Aorta (tissue), 5 donors: ENCODE results near the gene MRPL44. TPM values are rescaled to one million over a fixed set of nuclear protein-coding genes. Genes with fewer than 3 reads are reported as not detected.

ENCODE experiments used
- ATAC-seq: fragments of 200-7000 bp; cut with Tn5 transposase; one replicate; pipeline ENCODE4 v1.9.1; 2022; ENCODE audit warnings: moderate library complexity; ENCODE audit not compliant: low FRiP score
- DNase-seq, 2 donors: peaks; one replicate each; pipeline ENCODE4 v3.0.0-alpha.2; 2020
- H3K27ac ChIP-seq, 2 donors: one replicate each; pipeline ENCODE4 v1.5.1; 2013; ENCODE audit warnings: low read length in 2 of 2, mild to moderate bottlenecking in 2 of 2, moderate library complexity in 2 of 2, control low read depth in 1 of 2, inconsistent platforms in 1 of 2, low read depth in 1 of 2
- H3K27me3 ChIP-seq, 2 donors: one replicate each; pipeline ENCODE4 v1.6.1; 2013; ENCODE audit warnings: control low read depth in 1 of 2, low read length in 1 of 2, mild to moderate bottlenecking in 1 of 2, moderate library complexity in 1 of 2; ENCODE audit not compliant: insufficient read depth in 2 of 2, control insufficient read depth in 1 of 2
- H3K36me3 ChIP-seq, 2 donors: one replicate each; pipeline ENCODE4 v1.6.1; 2013; ENCODE audit warnings: control low read depth in 1 of 2, low read length in 1 of 2, mild to moderate bottlenecking in 1 of 2; ENCODE audit not compliant: insufficient read depth in 2 of 2, control insufficient read depth in 1 of 2
- H3K4me1 ChIP-seq, 2 donors: one replicate each; pipeline ENCODE4 v1.6.1; 2013; ENCODE audit warnings: low read length in 2 of 2, control low read depth in 1 of 2, mild to moderate bottlenecking in 1 of 2, moderate library complexity in 1 of 2; ENCODE audit not compliant: insufficient read depth in 2 of 2, control insufficient read depth in 1 of 2
- H3K4me3 ChIP-seq, 2 donors: one replicate each; pipeline ENCODE4 v1.5.1; 2013; ENCODE audit warnings: low read length in 2 of 2, control low read depth in 1 of 2, mild to moderate bottlenecking in 1 of 2
- H3K9me3 ChIP-seq: one replicate; pipeline ENCODE4 v1.6.1; 2013; ENCODE audit warnings: mild to moderate bottlenecking, low read length; ENCODE audit not compliant: control insufficient read depth
- WGBS, 2 donors: extraction: QIAGEN DNeasy Blood & Tissue Kit; methylation state at CpG; one replicate each; pipeline ENCODE4 v1.1.7; 2013; 5-methylcytosine and 5-hydroxymethylcytosine counted together
- intact Hi-C, 2 donors: fragments of 100-400 bp; cut with DNase I; formaldehyde crosslinking; loops; one replicate each; pipeline versions ENCODE4 v1.14.2 to v1.15.0; 2022
- polyA plus RNA-seq, 2 donors: library from polyadenylated mRNA; stranded (reverse); fragments of 200-250 nt; gene quantifications; one replicate each; pipeline ENCODE4 v1.2.3, GENCODE V29; 2013
- total RNA-seq, 2 donors: library from RNA; stranded (reverse); fragmentation: NEBNext Ultra II Directional; extraction: Animal tissue kit (Norgen Biotek cat#: 25700); gene quantifications; one replicate each; pipeline ENCODE4 v1.2.1, GENCODE V29; 2021
- donor health status: healthy with polysubstance abuse.
- donor health status: Bipolar disorder and iron deficiency.
- donor health status: DM: no; HTN: no; CAD: no.
- donor health status: DM: no; HTN: no; CAD: no.
- donor health status: DM: yes; HTN: yes; CAD: no.

The MRPL44 gene
- total and polyA plus RNA-seq, 4 donors = 11.6 to 14.4 (median 13.6) TPM

- Histone ChIP-seq H3K9me3 (no peaks in the 10 kb centered on the region), H3K4me3 (no peak overlapping the region), H3K27me3 (no peaks in the 10 kb centered on the region), H3K27ac (no peak overlapping the region), H3K4me1 (no peaks in the 10 kb centered on the region), H3K36me3 (no peaks in the 10 kb centered on the region)
- no peak for ATAC-seq
- DNase-seq = no peak
- intact Hi-C loops = no loop called here
- WGBS, 2 donors = 89 to 90% methylated on average over 6 of the region's 6 CpGs
Observed at GRCh38 chr2:223952280-223952968, 4.8 kb upstream of the MRPL44 start.

GRCh38 chr2:223954401-223954800 lies 2.9 kb upstream of the MRPL44 start:
- Histone ChIP-seq H3K36me3 (no peaks in the 10 kb centered on the region), H3K9me3 (no peaks in the 10 kb centered on the region), H3K27me3 (no peaks in the 10 kb centered on the region), H3K27ac (no peak overlapping the region), H3K4me1 (no peaks in the 10 kb centered on the region), H3K4me3 (no peak overlapping the region)
- ATAC-seq = no peak
- 92 to 93% methylated on average over 3 of the region's 3 CpGs for WGBS, 2 donors
- DNase-seq = no peak
- intact Hi-C loops = no loop called here

GRCh38 chr2:223956300-223956699 lies 963 bp upstream of the MRPL44 start:
- 57 to 68% methylated on average over 4 of the region's 4 CpGs for WGBS, 2 donors
- ATAC-seq = no peak

GRCh38 chr2:223959688-223960087 lies 2.4 kb downstream of the MRPL44 start:
- Histone ChIP-seq H3K4me1 (peaks cover 2 to 12% of the 10 kb centered on the region in 2 donors), H3K27ac (no peak overlapping the region), H3K4me3 (no peak overlapping the region), H3K9me3 (no peaks in the 10 kb centered on the region), H3K36me3 (no peaks in the 10 kb centered on the region), H3K27me3 (no peaks in the 10 kb centered on the region)
- intact Hi-C loops = no loop called here
- WGBS, 2 donors = 22 to 23% methylated on average over 5 of the region's 5 CpGs
- DNase-seq = peak in 1 of 2 donors; percentile 56
- no peak for ATAC-seq

More at GRCh38 chr2:223956300-223956699, 963 bp upstream of the MRPL44 start:
- H3K27ac ChIP-seq = peak overlapping the region; percentile 88 to 96
- DNase-seq = no peak
- H3K27me3 ChIP-seq = no peaks in the 10 kb centered on the region
- intact Hi-C loops = no loop called here
- no peak overlapping the region for H3K4me3 ChIP-seq
- no peaks in the 10 kb centered on the region for H3K9me3 ChIP-seq
- no peaks in the 10 kb centered on the region for H3K36me3 ChIP-seq
- H3K4me1 ChIP-seq = peaks cover 2 to 11% of the 10 kb centered on the region in 2 donors

GRCh38 chr2:223967981-223968380 lies 10.7 kb downstream of the MRPL44 start:
- no peak for DNase-seq
- Histone ChIP-seq H3K27ac (no peak overlapping the region), H3K36me3 (peaks cover 0 to 4% of the 10 kb centered on the region in 2 donors), H3K4me1 (no peaks in the 10 kb centered on the region), H3K9me3 (no peaks in the 10 kb centered on the region), H3K4me3 (no peak overlapping the region), H3K27me3 (no peaks in the 10 kb centered on the region)
- WGBS, 2 donors = 76% methylated on average over 2 of the region's 2 CpGs
- ATAC-seq = no peak
- intact Hi-C loops = no loop called here

- no peak for ATAC-seq
- H3K4me3 ChIP-seq = no peak overlapping the region
- 26 to 58% methylated on average over 2 to 3 of the region's 3 CpGs for WGBS, 2 donors
- intact Hi-C loops = no loop called here
- no peak overlapping the region for H3K27ac ChIP-seq
- peaks cover 0 to 4% of the 10 kb centered on the region in 2 donors for H3K36me3 ChIP-seq
- DNase-seq = no peak
- H3K9me3 ChIP-seq = no peaks in the 10 kb centered on the region
- H3K27me3 ChIP-seq = no peaks in the 10 kb centered on the region
- no peaks in the 10 kb centered on the region for H3K4me1 ChIP-seq
Observed at GRCh38 chr2:223969315-223969714, 12.1 kb downstream of the MRPL44 start.

GRCh38 chr2:223969856-223970255 lies 12.6 kb downstream of the MRPL44 start:
- intact Hi-C loops = loop anchor here (2.0 to 5.0 kb wide), 2 partner anchors 312 to 315 kb away; no protein-coding TSS in a partner anchor
- Histone ChIP-seq H3K9me3 (no peaks in the 10 kb centered on the region), H3K36me3 (peaks cover 0 to 4% of the 10 kb centered on the region in 2 donors), H3K4me1 (no peaks in the 10 kb centered on the region), H3K27me3 (no peaks in the 10 kb centered on the region), H3K27ac (no peak overlapping the region), H3K4me3 (no peak overlapping the region)
- no peak for DNase-seq
- 81 to 84% methylated on average over 1 of the region's 1 CpG for WGBS, 2 donors
- no peak for ATAC-seq

- Histone ChIP-seq H3K36me3 (peaks cover 0 to 4% of the 10 kb centered on the region in 2 donors), H3K4me3 (no peak overlapping the region), H3K27ac (no peak overlapping the region), H3K9me3 (no peaks in the 10 kb centered on the region), H3K4me1 (no peaks in the 10 kb centered on the region), H3K27me3 (no peaks in the 10 kb centered on the region)
- intact Hi-C loops = loop anchor here (2.0 to 5.0 kb wide), 2 partner anchors 312 to 314 kb away; no protein-coding TSS in a partner anchor
- 58 to 65% methylated on average over 8 of the region's 8 CpGs for WGBS, 2 donors
- DNase-seq = no peak
- ATAC-seq = peak; percentile 67
Observed at GRCh38 chr2:223970343-223971128, 13.3 kb downstream of the MRPL44 start.
